Activated CD8-positive, alpha-beta memory T cell treated with anti-CD3 and anti-CD28 coated beads for 36 hours (primary cell): ENCODE results near the gene HYAL3. TPM values are rescaled to one million over a fixed set of nuclear protein-coding genes. Genes with fewer than 3 reads are reported as not detected.

Experiments used
- CTCF ChIA-PET: fragments of 350-600 bp; sonication (Branson Sonifier 250); formaldehyde crosslinking; loops from one replicate; lab custom pipeline; 2021; ENCODE audit warnings: antibody characterized with exemption; lab: Charles Lee
- POLR2A ChIA-PET: fragments of 350-600 bp; sonication (Branson Sonifier 250); formaldehyde crosslinking; loops from one replicate; lab custom pipeline; 2021; ENCODE audit warnings: antibody characterized with exemption; lab: Charles Lee
- total RNA-seq, 2 experiments: library from RNA; stranded (reverse); gene quantifications; one replicate each; pipeline ENCODE4 v1.2.3, GENCODE V29; 2021

HYAL3 gene
- total RNA-seq, result 1 to 10 TPM; 8.5 to 9.4 TPM

DNA sequence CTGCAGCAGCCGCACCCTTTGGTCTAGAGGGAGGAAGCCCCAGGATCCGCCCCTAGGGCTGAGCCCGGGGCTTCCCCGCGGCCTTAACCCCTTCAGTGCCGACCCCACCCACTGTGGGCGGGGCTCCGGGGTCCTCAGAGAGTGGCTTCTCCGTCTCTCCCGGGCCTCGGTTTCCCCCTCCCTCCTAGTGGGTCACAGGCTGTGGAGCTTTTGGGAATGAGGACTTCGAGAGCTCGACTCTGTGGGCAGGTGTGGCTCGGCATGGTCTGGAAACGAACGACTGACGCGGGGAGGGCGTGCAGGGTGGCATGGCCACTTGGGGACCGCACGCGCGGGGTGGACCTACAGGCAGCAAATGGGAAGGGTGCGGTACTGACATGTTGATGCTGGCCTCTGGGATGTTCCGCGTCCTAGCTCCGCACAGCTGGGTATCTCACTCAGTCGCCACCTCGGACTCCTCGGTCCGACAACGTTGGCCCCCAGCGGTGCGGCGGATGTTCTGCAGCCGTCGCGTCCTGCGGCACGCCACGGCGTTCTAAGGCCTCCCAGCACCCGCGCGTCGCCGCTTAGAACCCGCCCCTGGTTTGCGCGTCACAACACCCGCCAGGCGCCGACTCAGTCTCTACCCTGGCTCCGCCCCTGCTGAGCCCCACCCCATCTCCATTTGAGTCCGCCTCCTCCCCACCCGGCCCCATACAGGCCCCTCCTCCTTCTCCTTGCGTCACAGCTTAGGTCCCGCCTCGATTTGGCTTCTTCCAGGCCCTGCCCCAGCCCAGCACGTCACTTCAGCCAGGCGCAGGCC, at the start of gene HYAL3, which contains the start of gene NAA80:
Gene HYAL3 (minus strand): TSS at position 570 of the 802 bp plus-strand sequence. CDS start 3,803 bp downstream, outside the sequence.
Gene NAA80 (minus strand): TSS at position 570 of the 802 bp plus-strand sequence. CDS start 1,942 bp downstream, outside the sequence.
- ChIA-PET POLR2A (interaction anchor here (0.6 to 2.3 kb wide), 11 partner anchors 10 to 1201 kb away, joined by 3 to 17 read pairs (median 6); partner anchors contain the start of genes CYB561D2, DCAF1, HYAL2 and NPRL2), CTCF (interaction anchor here (1.0 to 3.0 kb wide), 9 partner anchors 10 to 177 kb away, joined by 3 to 16 read pairs (median 5); partner anchors contain the start of gene TUSC2)

DNA sequence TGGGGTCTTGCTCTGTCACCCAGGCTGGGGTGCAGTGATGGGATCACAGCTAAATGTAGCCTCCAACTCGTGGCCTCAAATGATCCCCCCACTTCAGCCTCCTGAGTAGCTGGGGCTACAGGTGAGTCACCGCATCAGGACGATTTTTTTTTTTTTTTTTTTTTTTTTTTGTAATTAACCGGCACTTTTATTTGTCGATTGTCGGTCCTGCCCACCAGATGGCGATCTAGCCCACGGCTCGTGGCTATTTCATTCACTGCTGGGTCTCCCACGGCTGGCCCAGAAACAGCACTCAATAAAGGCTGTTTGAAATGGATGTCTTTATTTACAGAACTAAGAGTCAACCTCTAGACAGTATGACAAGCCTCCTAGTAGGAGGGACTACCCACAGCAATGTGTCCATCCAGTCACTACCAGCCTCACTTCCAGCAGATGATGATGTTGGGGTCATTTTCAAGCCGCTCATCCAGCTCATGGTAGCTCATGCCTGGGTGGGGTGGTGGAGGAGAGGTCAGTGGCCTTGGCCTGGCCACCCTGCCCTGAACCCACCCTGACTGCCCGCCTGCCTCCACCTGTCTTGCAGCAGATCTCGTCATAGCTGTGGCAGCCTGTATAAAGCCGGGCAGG, 48.1 kb upstream of the HYAL3 start:
- ChIA-PET POLR2A (interaction anchor here (1.3 to 1.5 kb wide), 2 partner anchors 10 to 48 kb away, joined by 3 to 18 read pairs; partner anchors contain the start of genes HYAL3 and NAA80), CTCF (interaction anchor here (0.6 to 5.1 kb wide), 17 partner anchors 10 to 1550 kb away, joined by 3 to 35 read pairs (median 4); partner anchors contain the start of gene C3orf18)

- POLR2A ChIA-PET, result interaction anchor here (0.7 kb wide), 1 partner anchor 1040 kb away, joined by 3 read pairs; the partner anchor contains the start of gene MANF
- CTCF ChIA-PET, result interaction anchor here (0.9 to 5.1 kb wide), 4 partner anchors 8 to 204 kb away, joined by 3 to 35 read pairs (median 4); no protein-coding TSS in a partner anchor
Observed at GRCh38 chr3:50345586-50346234, 46.5 kb upstream of the HYAL3 start, which contains the start of gene ZMYND10. Gene ZMYND10 (minus strand): TSS chr3:50345732. CDS start chr3:50345579, 153 bp downstream.

DNA sequence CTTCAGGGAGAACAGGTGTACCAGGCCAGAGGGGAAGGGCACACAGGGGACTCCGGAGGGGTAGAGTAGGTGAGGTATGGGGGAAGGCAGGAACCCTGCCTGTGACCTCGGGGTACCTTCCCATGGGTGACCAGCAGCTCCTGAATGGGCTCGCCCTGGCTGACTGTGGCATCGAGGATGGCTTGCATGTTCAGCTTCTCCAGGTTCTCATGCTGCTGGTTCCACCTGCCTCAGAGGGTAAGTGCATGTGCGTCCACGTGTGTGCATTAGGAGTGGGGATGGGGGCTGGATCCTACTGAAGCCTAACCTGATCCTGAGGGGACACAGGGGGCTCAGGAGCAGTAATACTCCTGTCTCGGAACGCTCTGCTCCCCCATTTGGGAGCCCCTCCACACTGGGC, 45.8 kb upstream of the HYAL3 start:
- CTCF ChIA-PET, result interaction anchor here (0.5 to 1.2 kb wide), 4 partner anchors 8 to 1666 kb away, joined by 3 to 4 read pairs (median 3); no protein-coding TSS in a partner anchor
- POLR2A ChIA-PET, result interaction anchor here (0.7 to 1.1 kb wide), 3 partner anchors 11 to 271 kb away, joined by 3 read pairs; no protein-coding TSS in a partner anchor

DNA sequence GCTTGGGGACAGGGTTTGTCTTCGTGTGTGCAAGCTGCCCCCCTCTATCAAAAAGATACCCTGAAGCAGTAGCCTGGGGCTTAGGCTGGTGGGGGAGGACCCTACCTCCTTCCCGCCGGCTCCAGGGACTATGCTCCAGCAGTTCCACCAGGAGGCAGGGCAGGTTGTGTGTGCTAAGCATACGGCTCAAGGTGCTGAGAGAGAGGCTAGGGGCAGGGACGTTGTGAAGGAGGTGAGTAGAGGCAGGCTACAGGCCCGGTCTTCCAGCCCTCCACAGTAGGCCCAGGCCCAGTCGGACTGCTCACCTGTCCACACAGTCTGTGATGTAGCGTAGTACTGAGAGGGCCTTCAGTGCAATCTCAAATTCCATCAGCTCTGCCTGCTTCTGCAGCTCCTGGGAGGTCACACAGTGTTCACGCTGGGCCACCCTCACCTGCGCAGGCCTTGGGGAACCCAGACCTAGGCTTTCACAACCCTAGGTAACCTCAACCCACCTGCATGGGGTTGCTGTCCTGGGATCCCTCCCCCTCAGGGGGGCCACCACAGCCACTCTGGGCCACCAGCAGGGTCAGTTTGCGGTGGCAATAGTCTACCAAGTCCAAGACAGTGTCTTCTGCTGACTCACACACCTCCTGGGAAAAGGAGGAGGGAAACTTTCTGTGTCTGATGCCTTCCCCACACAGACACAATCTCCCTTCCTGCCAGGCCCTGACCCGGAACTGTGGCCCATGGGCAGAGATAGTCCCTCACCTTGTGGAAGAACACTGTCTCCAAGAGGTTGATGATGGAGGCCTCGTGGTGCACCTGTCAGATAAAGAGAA, 43.8 kb upstream of the HYAL3 start:
- POLR2A ChIA-PET, result no interaction called here
- CTCF ChIA-PET, result interaction anchor here (0.6 to 0.9 kb wide), 2 partner anchors 226 to 259 kb away, joined by 3 to 4 read pairs; partner anchors contain the start of gene HEMK1

GRCh38 chr3:50341996-50342650, 42.9 kb upstream of the HYAL3 start:
- ChIA-PET CTCF (interaction anchor here (0.6 to 0.9 kb wide), 2 partner anchors 227 to 260 kb away, joined by 3 to 4 read pairs; partner anchors contain the start of gene HEMK1), POLR2A (interaction anchor here (1.0 kb wide), 1 partner anchor 8 kb away, joined by 5 read pairs; the partner anchor contains the start of genes CYB561D2 and NPRL2)

GRCh38 chr3:50341537-50341936, 42.3 kb upstream of the HYAL3 start:
- ChIA-PET CTCF (interaction anchor here (1.0 to 1.2 kb wide), 4 partner anchors 14 to 201 kb away, joined by 3 read pairs; partner anchors contain the start of gene TUSC2), POLR2A (interaction anchor here (1.0 to 1.9 kb wide), 5 partner anchors 9 to 269 kb away, joined by 5 to 20 read pairs (median 8); partner anchors contain the start of genes CYB561D2, HYAL3, NAA80 and NPRL2)

DNA sequence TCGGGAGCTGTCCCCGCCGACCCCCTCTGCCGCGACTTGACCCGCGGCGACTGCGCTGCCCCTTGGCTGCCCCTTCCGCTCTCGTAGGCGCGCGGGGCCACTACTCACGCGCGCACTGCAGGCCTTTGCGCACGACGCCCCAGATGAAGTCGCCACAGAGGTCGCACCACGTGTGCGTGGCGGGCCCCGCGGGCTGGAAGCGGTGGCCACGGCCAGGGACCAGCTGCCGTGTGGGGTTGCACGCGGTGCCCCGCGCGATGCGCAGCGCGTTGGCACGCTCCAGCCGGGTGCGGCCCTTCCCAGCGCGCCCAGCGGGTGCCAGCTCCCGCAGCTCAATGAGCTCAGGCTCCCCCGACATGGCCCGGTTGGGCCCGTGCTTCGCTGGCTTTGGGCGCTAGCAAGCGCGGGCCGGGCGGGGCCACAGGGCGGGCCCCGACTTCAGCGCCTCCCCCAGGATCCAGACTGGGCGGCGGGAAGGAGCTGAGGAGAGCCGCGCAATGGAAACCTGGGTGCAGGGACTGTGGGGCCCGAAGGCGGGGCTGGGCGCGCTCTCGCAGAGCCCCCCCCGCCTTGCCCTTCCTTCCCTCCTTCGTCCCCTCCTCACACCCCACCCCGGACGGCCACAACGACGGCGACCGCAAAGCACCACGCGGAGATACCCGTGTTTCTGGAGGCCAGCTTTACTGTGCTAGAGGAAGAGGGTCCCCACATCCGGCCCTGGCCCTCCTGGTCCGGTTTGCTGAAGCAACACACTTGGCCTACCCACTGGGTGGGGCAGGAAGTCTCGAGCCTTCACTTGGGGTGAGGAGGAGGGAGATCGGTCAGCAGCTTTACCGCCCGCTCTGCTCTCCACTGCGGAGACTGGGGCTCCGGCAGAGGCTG, 41.5 kb upstream of the HYAL3 start, which contains the start of gene RASSF1:
Gene RASSF1 (minus strand): TSS at position 389 of the 882 bp plus-strand sequence. CDS start 31 bp downstream, at position 358.
- ChIA-PET POLR2A (interaction anchor here (0.5 to 1.9 kb wide), 8 partner anchors 9 to 1643 kb away, joined by 3 to 20 read pairs (median 8); partner anchors contain the start of genes CYB561D2, HYAL3, NAA80 and NPRL2), CTCF (interaction anchor here (0.7 to 2.2 kb wide), 7 partner anchors 9 to 230 kb away, joined by 3 to 10 read pairs (median 3); partner anchors contain the start of genes CYB561D2, NPRL2 and TUSC2)

GRCh38 chr3:50340147-50340447, 40.9 kb upstream of the HYAL3 start:
- POLR2A ChIA-PET, result interaction anchor here (1.1 to 1.9 kb wide), 5 partner anchors 8 to 270 kb away, joined by 7 to 20 read pairs (median 10); partner anchors contain the start of genes CYB561D2, HYAL3, NAA80 and NPRL2

DNA sequence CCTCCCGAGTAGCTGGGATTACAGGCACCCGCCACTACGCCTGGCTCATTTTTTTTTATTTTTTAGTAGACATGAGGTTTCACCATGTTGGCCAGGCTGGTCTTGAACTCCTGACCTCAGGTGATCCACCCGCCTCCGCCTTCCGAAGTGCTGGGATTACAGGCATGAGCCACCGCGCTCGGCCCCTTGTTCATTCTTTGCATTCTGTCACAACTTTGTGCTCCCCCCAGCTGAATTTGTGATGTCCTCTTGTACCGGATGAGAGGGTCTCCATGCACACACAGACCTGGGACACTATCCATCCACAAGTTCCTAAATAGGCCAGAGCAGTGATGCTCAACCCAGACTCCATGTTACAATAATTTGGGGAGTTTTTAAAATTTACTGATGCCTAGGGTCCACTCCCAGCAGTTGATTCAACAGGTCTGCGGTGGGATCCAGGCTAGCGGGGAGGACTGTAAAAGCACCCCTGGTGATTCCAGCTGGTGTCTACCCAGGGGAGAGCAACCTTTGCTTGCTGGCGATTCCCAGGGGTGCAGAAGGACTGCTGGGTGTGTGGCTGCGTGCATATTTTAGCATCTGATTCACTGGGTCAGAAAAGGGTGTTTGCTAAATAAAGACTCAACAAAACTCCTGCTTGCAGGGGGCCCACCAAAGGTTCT, 40.4 kb upstream of the HYAL3 start:
- POLR2A ChIA-PET, result interaction anchor here (1.8 to 3.2 kb wide), 3 partner anchors 11 to 270 kb away, joined by 8 to 28 read pairs (median 10); partner anchors contain the start of genes CYB561D2, HYAL3, NAA80 and NPRL2

More at GRCh38 chr3:50340147-50340447, 40.9 kb upstream of the HYAL3 start:
- CTCF ChIA-PET, result interaction anchor here (2.2 kb wide), 1 partner anchor 10 kb away, joined by 10 read pairs; the partner anchor contains the start of genes CYB561D2 and NPRL2

DNA sequence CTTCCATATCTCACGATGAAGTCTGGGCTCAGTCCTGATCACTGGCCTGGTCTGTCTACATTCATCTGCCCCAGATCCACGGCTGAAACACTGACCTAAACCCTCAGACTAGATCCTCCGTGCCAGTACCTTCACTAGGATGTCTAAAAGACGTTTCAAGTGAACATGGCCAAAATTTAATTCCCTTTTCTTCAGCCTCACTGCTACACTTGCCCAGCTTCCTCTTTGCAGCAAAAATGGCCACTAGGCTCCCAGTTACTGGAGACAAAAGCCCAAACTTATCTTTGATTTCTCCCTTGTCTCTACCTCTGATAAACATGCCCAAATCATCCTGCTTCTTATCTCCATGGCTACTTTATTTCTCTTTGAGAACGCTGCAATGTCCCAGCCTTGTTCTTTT, 39.8 kb upstream of the HYAL3 start:
- ChIA-PET POLR2A (interaction anchor here (0.7 to 3.6 kb wide), 5 partner anchors 11 to 277 kb away, joined by 6 to 28 read pairs (median 17); partner anchors contain the start of genes CYB561D2, HYAL3, NAA80 and NPRL2), CTCF (interaction anchor here (0.7 to 3.4 kb wide), 7 partner anchors 10 to 271 kb away, joined by 3 to 35 read pairs (median 4); partner anchors contain the start of genes CYB561D2, GNAI2 and NPRL2)

More for the DNA sequence above, 40.4 kb upstream of the HYAL3 start:
- CTCF ChIA-PET, result interaction anchor here (0.7 to 2.2 kb wide), 3 partner anchors 10 to 270 kb away, joined by 3 to 10 read pairs (median 4); partner anchors contain the start of genes CYB561D2 and NPRL2

GRCh38 chr3:50337175-50337861, 38.1 kb upstream of the HYAL3 start:
- ChIA-PET POLR2A (interaction anchor here (0.6 to 3.6 kb wide), 23 partner anchors 9 to 274 kb away, joined by 3 to 28 read pairs (median 4); partner anchors contain the start of genes CISH, CYB561D2, GNAI2 and HEMK1), CTCF (interaction anchor here (0.5 to 3.4 kb wide), 10 partner anchors 8 to 404 kb away, joined by 3 to 35 read pairs (median 4); partner anchors contain the start of genes CYB561D2, GNAI2, HYAL3 and IFRD2)
